Neural cell (in vitro differentiated cells): ENCODE data around the gene EYS. TPM values are rescaled to one million over a fixed set of nuclear protein-coding genes. Genes with fewer than 3 reads are reported as not detected.

Experiments used
- H2AFZ ChIP-seq: fragments of 200-600, 300-800 bp; sonication (generic), shearing (Covaris generic); 2 replicates; pipeline ENCODE4 v1.6.0; 2014; ENCODE audit warnings: low read depth, mild to moderate bottlenecking, antibody characterized with exemption, low read length, moderate library complexity
- H3F3A ChIP-seq: fragments of 200-600 bp; shearing (Covaris generic); 2 replicates; pipeline ENCODE4 v1.6.1; 2016; ENCODE audit warnings: mild to moderate bottlenecking, moderate library complexity, mixed read lengths, antibody characterized with exemption, low read length; ENCODE audit not compliant: insufficient read depth, poor library complexity, severe bottlenecking
- H3K27ac ChIP-seq: fragments of 200-600, 300-800 bp; sonication (generic), shearing (Covaris generic); 2 replicates; pipeline ENCODE4 v1.5.1; 2014; ENCODE audit warnings: mild to moderate bottlenecking, low read length, moderate library complexity
- H3K27me3 ChIP-seq: fragments of 300-800, 200-600 bp; sonication (generic), shearing (Covaris generic); 2 replicates; pipeline ENCODE4 v1.6.0; 2014; ENCODE audit warnings: mild to moderate bottlenecking, low read depth, low read length, moderate library complexity; ENCODE audit not compliant: insufficient read depth
- H3K36me3 ChIP-seq: fragments of 300-800, 200-600 bp; sonication (generic), shearing (Covaris generic); 2 replicates; pipeline ENCODE4 v1.5.1; 2014; ENCODE audit warnings: mild to moderate bottlenecking, antibody characterized with exemption, low read length, moderate library complexity; ENCODE audit not compliant: insufficient read depth
- H3K4me2 ChIP-seq: fragments of 300-800, 200-600 bp; sonication (generic), shearing (Covaris generic); 2 replicates; pipeline ENCODE4 v1.6.0; 2014; ENCODE audit warnings: mild to moderate bottlenecking, low read length
- H3K4me3 ChIP-seq: fragments of 300-800, 200-600 bp; sonication (generic), shearing (Covaris generic); 2 replicates; pipeline ENCODE4 v1.5.1; 2014; ENCODE audit warnings: mild to moderate bottlenecking, low read length, moderate library complexity
- H3K79me2 ChIP-seq: fragments of 200-600 bp; shearing (Covaris generic); replicated peaks from 2 replicates; pipeline ENCODE4 v1.6.0; 2014; ENCODE audit warnings: mild to moderate bottlenecking, low read length, moderate library complexity; ENCODE audit not compliant: insufficient read depth
- H3K9ac ChIP-seq: fragments of 300-800, 200-600 bp; sonication (generic), shearing (Covaris generic); 2 replicates; pipeline ENCODE4 v1.6.1; 2016; ENCODE audit warnings: mild to moderate bottlenecking, low read length, mixed read lengths
- H3K9me2 ChIP-seq: fragments of 200-600 bp; shearing (Covaris generic); 2 replicates; pipeline ENCODE4 v1.6.1; 2016; ENCODE audit warnings: mild to moderate bottlenecking, low read length, mixed read lengths; ENCODE audit not compliant: insufficient read depth
- H3K9me3 ChIP-seq: fragments of 200-600, 300-800 bp; sonication (generic), shearing (Covaris generic); 2 replicates; pipeline ENCODE4 v1.6.1; 2016; ENCODE audit warnings: mild to moderate bottlenecking, mixed run types, low read length, moderate library complexity, mixed read lengths
- H4K20me1 ChIP-seq: fragments of 200-600 bp; shearing (Covaris generic); 2 replicates; pipeline ENCODE4 v1.6.1; 2016; ENCODE audit warnings: mild to moderate bottlenecking, mixed run types; ENCODE audit not compliant: insufficient read depth
- CTCF ChIP-seq: fragments of 450-650 bp; IDR thresholded peaks from 2 replicates; pipeline ENCODE4 v1.5.1; 2014; ENCODE audit warnings: antibody characterized with exemption, mild to moderate bottlenecking, moderate library complexity; ENCODE audit not compliant: poor library complexity, severe bottlenecking
- EP300 ChIP-seq: fragments of 450-650 bp; conservative IDR thresholded peaks from 2 replicates; pipeline ENCODE4 v1.6.1; 2014; ENCODE audit warnings: antibody characterized with exemption, mild to moderate bottlenecking, moderate library complexity; ENCODE audit not compliant: poor library complexity, severe bottlenecking
- EZH2 ChIP-seq: fragments of 200-600, 300-800 bp; shearing (Covaris generic), sonication (generic); IDR thresholded peaks from 2 replicates; pipeline ENCODE4 v1.6.1; 2014; ENCODE audit warnings: antibody characterized with exemption, low read length, borderline replicate concordance, mild to moderate bottlenecking; ENCODE audit not compliant: insufficient read depth, poor library complexity, severe bottlenecking
- MXI1 ChIP-seq: fragments of 450-650 bp; conservative IDR thresholded peaks from 2 replicates; pipeline ENCODE4 v1.6.1; 2014; ENCODE audit warnings: antibody characterized with exemption, mild to moderate bottlenecking; ENCODE audit not compliant: poor library complexity, severe bottlenecking
- POLR2AphosphoS5 ChIP-seq: IDR thresholded peaks from 2 replicates; pipeline ENCODE4 v1.6.1; 2012
- RAD21 ChIP-seq: fragments of 450-650 bp; conservative IDR thresholded peaks from 2 replicates; pipeline ENCODE4 v1.6.1; 2014; ENCODE audit warnings: antibody characterized with exemption, mild to moderate bottlenecking, moderate library complexity
- REST ChIP-seq: IDR thresholded peaks from 2 replicates; pipeline ENCODE4 v1.6.1; 2012; ENCODE audit warnings: borderline replicate concordance
- SMC3 ChIP-seq: fragments of 450-650 bp; conservative IDR thresholded peaks from 2 replicates; pipeline ENCODE4 v1.6.1; 2014; ENCODE audit warnings: antibody characterized with exemption, mild to moderate bottlenecking, moderate library complexity; ENCODE audit not compliant: poor library complexity
- TAF1 ChIP-seq: IDR thresholded peaks from 2 replicates; pipeline ENCODE4 v1.6.1; 2012; ENCODE audit warnings: low read depth
- polyA plus RNA-seq: library from polyadenylated mRNA; depleted of rRNA; stranded (reverse); fragments of >200 nt; gene quantifications from 2 replicates; pipeline ENCODE4 v1.2.3, GENCODE V29; 2014

The EYS gene
- polyA plus RNA-seq, 1 donor from 2014 or later: 0.38 TPM

- Histone ChIP-seq H3F3A (no peaks in the 10 kb centered on the region), H3K79me2 (peaks cover 4% of the 10 kb centered on the region), H3K4me2 (no peak overlapping the region), H3K27me3 (no peaks in the 10 kb centered on the region), H3K4me3 (no peak overlapping the region), H3K9ac (no peak overlapping the region), H3K27ac (no peak overlapping the region), H3K9me2 (no peaks in the 10 kb centered on the region), H3K9me3 (no peaks in the 10 kb centered on the region), H4K20me1 (no peaks in the 10 kb centered on the region), H3K36me3 (no peaks in the 10 kb centered on the region), H2AFZ (no peak overlapping the region)
- no peak for TF ChIP-seq REST
- no peak for TF ChIP-seq MXI1
- TF ChIP-seq POLR2AphosphoS5: no peak
- no peak for TF ChIP-seq EP300
- TF ChIP-seq EZH2: no peak
- TF ChIP-seq RAD21: no peak
- no peak for TF ChIP-seq CTCF
- TF ChIP-seq TAF1: no peak
- no peak for TF ChIP-seq SMC3
These were observed 2017.6 kb downstream of the EYS start for GRCh38 chr6:63689421-63689820.

GRCh38 chr6:63685446-63686379 lies 2021.3 kb downstream of the EYS start:
- peaks cover 30% of the 10 kb centered on the region for H3K79me2 ChIP-seq
- no peak for TF ChIP-seq CTCF
- TF ChIP-seq TAF1: no peak
- TF ChIP-seq RAD21: no peak
- no peak for TF ChIP-seq REST
- no peak for TF ChIP-seq EP300
- TF ChIP-seq EZH2: no peak
- no peak for TF ChIP-seq SMC3
- TF ChIP-seq MXI1: no peak
- TF ChIP-seq POLR2AphosphoS5: no peak
- H3K9me3 ChIP-seq: no peaks in the 10 kb centered on the region
- no peaks in the 10 kb centered on the region for H3K36me3 ChIP-seq
- H2AFZ ChIP-seq: no peak overlapping the region
- H3K9ac ChIP-seq: no peak overlapping the region
- H3K9me2 ChIP-seq: no peaks in the 10 kb centered on the region
- H3K27me3 ChIP-seq: no peaks in the 10 kb centered on the region
- no peak overlapping the region for H3K4me2 ChIP-seq
- H3F3A ChIP-seq: no peaks in the 10 kb centered on the region
- H4K20me1 ChIP-seq: no peaks in the 10 kb centered on the region
- no peak overlapping the region for H3K4me3 ChIP-seq
- H3K27ac ChIP-seq: no peak overlapping the region
